ENCODE data around the gene TCEANC.
"Not testable (repeated sequence)": the region's sequence is repeated elsewhere in the genome, so short reads cannot be mapped to it uniquely, and the experiment has no call there.

TCEANC gene, protein sequence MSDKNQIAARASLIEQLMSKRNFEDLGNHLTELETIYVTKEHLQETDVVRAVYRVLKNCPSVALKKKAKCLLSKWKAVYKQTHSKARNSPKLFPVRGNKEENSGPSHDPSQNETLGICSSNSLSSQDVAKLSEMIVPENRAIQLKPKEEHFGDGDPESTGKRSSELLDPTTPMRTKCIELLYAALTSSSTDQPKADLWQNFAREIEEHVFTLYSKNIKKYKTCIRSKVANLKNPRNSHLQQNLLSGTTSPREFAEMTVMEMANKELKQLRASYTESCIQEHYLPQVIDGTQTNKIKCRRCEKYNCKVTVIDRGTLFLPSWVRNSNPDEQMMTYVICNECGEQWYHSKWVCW

DNA sequence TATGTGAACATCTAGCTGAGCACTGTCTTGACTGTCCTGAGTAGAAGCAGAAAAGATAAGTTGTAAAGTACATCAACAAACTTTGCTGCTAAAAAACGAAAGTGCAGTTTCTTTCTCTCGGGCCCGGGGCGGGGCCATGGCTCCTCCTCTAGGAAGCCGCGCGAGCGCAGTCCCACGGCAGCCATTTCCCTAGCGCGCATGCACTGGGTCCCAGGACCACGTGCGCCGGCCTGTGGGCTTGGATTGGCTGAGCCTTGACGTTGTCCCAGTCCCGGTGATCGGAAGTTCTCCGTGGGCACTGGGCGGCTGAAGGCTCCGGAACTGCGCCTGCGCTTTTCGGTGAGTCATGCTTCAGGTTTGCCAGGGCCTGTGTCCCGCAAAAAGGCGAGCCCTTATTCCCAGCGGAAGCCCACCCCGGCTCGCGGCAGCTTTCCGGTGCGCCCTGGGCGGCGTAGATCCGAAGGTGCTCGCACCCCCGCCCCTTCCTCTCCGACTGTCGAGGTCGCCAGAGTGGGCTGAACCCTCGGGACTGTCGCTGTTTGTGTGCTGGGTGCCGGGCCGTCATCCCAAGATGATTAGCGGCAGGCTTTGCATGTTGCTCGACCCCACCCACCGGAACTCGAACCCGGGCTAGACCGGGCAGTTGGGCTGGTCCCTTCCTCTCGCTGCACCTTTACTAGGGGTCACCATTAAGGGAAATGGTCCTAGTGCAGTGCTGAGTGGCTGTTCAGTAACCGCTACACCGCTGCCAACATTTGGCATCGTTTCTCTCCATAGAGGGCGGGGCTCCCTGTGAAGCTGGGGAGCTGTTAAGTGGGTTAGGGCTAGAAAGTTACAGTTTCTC is at the start of gene TCEANC:
TSS of gene TCEANC (plus strand) at position 292 of the 844 bp plus-strand sequence. CDS start 9,368 bp downstream, outside the sequence.
- Mint-ChIP-seq H3K4me1 (peaks cover 0 to 16% of the 10 kb centered on the region in 2 donors), H3K4me3 (peak within 1 kb of the TSS; percentile 91 to 92), H3K27ac (peak within 1 kb of the TSS; percentile 97), H3K36me3 (peaks cover 0 to 13% of the 10 kb centered on the region in 2 donors), H3K27me3 (peaks cover 0 to 6% of the 10 kb centered on the region in 2 donors), H3K9me3 (no peaks in the 10 kb centered on the region)
- DNase-seq (peak; percentile 97), ATAC-seq (replicated peaks) (peak; percentile 94 to 96)

DNA sequence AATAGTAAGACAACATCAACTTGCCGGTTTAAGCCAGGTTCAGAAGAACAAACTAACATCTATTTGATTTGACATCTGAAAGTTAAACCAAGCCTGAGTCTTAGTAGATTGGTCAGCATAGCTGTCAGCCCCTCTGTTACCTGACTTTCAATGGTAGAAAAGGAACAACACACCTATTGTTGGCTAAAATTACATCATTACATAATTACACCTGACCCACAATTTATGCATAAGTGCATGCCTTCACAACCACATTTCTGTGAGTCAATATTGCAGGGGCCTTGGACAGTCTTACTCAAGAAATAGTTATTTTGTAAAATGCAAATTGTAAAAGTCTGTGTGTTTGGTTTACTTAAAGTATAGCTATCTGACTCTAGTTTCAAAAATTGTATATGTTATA is 47.3 kb upstream of the TCEANC start:
- ATAC-seq (replicated peaks) (no peak), DNase-seq (no peak)
- H3K27ac Mint-ChIP-seq, result no peak overlapping the region
- no peaks in the 10 kb centered on the region for H3K4me1 Mint-ChIP-seq
- H3K9me3 Mint-ChIP-seq, result no peaks in the 10 kb centered on the region
- H3K27me3 Mint-ChIP-seq, result peaks cover 0 to 23% of the 10 kb centered on the region in 2 donors
- H3K36me3 Mint-ChIP-seq, result no peaks in the 10 kb centered on the region
- H3K4me3 Mint-ChIP-seq, result no peak overlapping the region

DNA sequence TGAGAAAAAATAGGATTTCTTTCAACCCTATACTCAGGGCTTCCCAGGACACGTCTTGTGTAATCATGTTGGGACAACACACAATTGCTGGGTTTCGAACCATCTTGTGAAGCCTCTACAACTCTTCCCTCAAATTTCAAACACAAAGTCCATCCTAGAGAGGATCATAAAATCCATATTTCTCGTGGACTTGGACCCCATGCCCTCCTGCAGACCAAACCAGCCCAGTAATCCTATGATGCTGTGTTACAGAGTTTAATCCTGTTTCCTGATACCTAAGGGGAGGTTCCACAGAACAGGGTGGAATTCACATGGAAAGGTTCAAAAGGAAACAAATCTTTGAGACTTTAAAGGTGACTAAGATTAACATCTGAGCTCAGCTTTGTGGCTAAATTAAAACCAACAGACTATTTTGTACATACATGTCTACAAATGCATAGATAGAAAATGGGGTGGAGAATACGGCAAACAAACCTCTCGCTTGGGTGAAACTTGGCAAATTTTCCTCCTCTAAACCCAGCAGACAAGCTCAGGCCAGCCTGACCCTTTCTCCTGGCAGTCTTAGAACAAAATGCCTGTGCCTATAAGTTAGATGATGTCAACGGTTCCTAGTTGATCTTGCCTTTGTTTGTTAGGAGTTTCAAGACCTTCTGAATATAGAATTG is 45.5 kb upstream of the TCEANC start:
- no peaks in the 10 kb centered on the region for H3K9me3 Mint-ChIP-seq
- H3K36me3 Mint-ChIP-seq, result no peaks in the 10 kb centered on the region
- ATAC-seq (replicated peaks) (no peak), DNase-seq (no peak)
- H3K27me3 Mint-ChIP-seq, result peaks cover 0 to 14% of the 10 kb centered on the region in 2 donors
- H3K4me3 Mint-ChIP-seq, result no peak overlapping the region
- no peak overlapping the region for H3K27ac Mint-ChIP-seq
- no peaks in the 10 kb centered on the region for H3K4me1 Mint-ChIP-seq

DNA sequence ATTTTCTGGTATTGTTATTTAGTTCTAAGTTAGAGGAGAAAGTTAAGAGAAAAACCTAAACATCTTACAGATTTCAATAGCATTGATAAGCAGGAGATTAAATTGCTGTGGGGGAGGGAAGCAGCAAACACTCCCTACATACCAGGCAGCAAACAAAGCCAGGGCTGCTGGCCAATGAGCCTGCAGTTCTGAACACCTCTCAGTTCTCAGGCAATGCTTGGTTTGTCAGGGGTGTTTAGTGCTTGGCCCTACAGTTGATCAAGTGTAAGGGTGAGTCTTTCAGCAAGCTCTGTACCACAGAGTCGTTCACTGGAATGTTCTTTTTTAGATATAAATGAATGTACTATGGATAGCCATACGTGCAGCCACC is 45.0 kb upstream of the TCEANC start:
- Mint-ChIP-seq H3K4me3 (no peak overlapping the region), H3K27ac (no peak overlapping the region), H3K4me1 (no peaks in the 10 kb centered on the region), H3K36me3 (no peaks in the 10 kb centered on the region), H3K27me3 (peaks cover 0 to 9% of the 10 kb centered on the region in 2 donors), H3K9me3 (no peaks in the 10 kb centered on the region)
- ATAC-seq (replicated peaks) (no peak), DNase-seq (no peak)

DNA sequence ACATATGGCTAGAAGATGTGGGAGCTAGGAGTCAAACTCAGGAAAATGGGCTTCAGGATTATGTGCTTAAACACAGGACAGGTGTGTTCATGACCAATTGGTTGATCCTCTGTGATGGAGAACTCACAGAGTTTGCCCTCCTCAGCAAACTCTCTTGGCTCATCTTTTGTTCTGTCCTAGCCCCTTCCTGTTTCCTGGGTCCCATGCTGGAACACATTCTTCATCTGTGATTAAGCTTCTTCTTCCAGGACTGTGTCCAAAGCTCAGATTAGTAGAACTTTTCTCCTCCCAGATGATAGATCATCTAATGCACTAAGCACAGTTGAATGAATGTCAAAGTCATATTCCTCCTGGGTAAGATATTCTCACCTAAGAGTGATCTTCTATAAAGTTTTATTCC is 38.8 kb upstream of the TCEANC start:
- DNase-seq, result no peak
- H3K27me3 Mint-ChIP-seq, result no peaks in the 10 kb centered on the region
- H3K27ac Mint-ChIP-seq, result no peak overlapping the region
- no peaks in the 10 kb centered on the region for H3K9me3 Mint-ChIP-seq
- no peaks in the 10 kb centered on the region for H3K4me1 Mint-ChIP-seq
- no peak overlapping the region for H3K4me3 Mint-ChIP-seq
- no peak for ATAC-seq (replicated peaks)
- no peaks in the 10 kb centered on the region for H3K36me3 Mint-ChIP-seq

DNA sequence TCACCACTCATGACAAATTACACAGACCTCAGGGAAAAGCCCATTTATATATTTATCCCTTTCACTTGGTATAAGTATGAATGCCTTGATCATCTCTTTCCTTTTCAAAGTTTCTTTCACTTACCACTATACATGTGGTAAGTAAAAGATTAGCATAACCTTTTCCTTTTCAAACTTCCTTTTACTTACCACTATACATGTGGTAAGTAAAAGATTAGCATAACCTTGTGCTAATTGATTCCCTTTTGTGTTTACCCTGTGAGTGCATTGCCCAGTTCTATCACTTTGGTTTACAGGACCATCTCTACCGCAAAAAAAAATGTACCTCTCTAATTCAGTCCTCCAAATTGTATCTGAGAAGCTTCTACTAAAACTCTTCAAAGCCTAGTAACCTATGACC is 32.7 kb upstream of the TCEANC start:
- DNase-seq, result no peak
- ATAC-seq (replicated peaks), result peak; percentile 77 to 81
- Mint-ChIP-seq H3K27me3 (peaks cover 0 to 31% of the 10 kb centered on the region in 2 donors), H3K4me1 (no peaks in the 10 kb centered on the region), H3K27ac (no peak overlapping the region), H3K9me3 (no peaks in the 10 kb centered on the region), H3K4me3 (no peak overlapping the region), H3K36me3 (no peaks in the 10 kb centered on the region)

DNA sequence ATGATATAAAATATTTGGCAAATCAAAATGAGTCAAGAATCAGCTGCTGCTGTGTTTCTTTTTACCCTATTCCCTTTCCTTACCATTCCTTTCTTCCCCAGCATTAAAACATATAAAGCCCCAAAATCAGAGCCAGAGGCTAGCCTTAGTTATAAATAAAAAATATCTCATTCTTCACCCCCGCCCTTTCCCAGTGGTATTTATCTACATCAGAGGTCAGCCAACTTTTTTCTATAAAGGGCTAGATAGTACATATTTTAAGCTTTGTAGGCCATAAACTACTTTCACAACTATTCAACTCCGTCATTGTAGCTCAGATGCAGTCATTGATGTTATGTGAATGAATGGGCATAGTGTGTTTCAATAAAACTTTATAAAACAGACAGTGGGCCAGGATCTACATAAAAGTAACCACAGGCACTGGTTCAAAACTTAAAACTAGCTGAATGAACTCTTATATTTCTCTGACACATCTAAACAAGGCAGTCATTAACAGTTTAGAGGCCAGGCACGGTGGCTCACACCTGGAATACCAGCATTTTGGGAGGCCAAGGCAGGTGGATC is 30.5 kb upstream of the TCEANC start:
- H3K4me1 Mint-ChIP-seq, result no peaks in the 10 kb centered on the region
- peaks cover 0 to 34% of the 10 kb centered on the region in 2 donors for H3K27me3 Mint-ChIP-seq
- no peak for DNase-seq
- no peak overlapping the region for H3K4me3 Mint-ChIP-seq
- no peak for ATAC-seq (replicated peaks)
- no peaks in the 10 kb centered on the region for H3K36me3 Mint-ChIP-seq
- H3K27ac Mint-ChIP-seq, result no peak overlapping the region
- no peaks in the 10 kb centered on the region for H3K9me3 Mint-ChIP-seq

DNA sequence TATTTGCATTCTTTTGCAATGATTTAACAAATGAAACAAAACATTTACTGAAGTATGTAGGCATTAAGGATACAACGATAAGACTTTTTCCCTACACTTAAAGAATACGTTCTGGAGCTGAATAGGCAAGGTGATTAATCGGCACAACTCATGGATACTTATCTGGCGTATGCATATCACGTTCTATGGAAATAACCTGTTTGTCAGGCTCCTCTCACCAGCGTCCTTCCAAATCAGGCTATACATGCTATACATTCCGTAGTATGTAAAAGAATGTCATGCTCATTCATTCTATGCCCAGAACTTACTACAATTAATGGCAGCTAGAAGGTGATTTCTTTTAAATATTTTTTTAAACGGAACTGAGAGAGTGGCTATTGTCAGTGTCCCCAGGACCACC is 25.6 kb upstream of the TCEANC start:
- no peaks in the 10 kb centered on the region for H3K4me1 Mint-ChIP-seq
- H3K27ac Mint-ChIP-seq, result no peak overlapping the region
- peaks cover 0 to 1% of the 10 kb centered on the region in 2 donors for H3K9me3 Mint-ChIP-seq

DNA sequence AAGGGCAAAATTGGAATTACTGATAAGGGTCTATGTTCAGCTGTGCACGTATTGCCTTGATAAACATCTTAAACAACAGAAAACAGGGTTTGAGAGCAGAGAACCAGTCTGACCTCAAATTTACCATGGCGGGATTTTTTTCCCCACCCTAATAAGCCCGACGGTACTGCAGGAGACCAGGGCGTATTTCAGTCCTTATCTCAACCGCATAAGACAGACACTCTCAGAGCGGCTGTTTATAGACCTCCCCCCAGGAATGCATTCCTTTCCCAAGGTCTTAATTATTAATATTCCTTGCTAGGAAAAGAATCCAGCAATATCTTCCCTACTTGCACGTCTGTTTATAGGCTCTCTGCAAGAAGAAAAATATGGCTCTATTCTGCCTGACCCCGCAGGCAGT is 15.7 kb upstream of the TCEANC start:
- not testable (repeated sequence) for ATAC-seq (replicated peaks); H3K27ac Mint-ChIP-seq; H3K4me3 Mint-ChIP-seq; H3K4me1 Mint-ChIP-seq; DNase-seq
- Mint-ChIP-seq H3K36me3 (peaks cover 5 to 11% of the 10 kb centered on the region in 2 donors), H3K27me3 (peaks cover 0 to 43% of the 10 kb centered on the region in 2 donors), H3K9me3 (peaks cover 11 to 16% of the 10 kb centered on the region in 2 donors)

More for the DNA sequence above, 25.6 kb upstream of the TCEANC start:
- Mint-ChIP-seq H3K4me3 (no peak overlapping the region), H3K27me3 (peaks cover 0 to 29% of the 10 kb centered on the region in 2 donors), H3K36me3 (no peaks in the 10 kb centered on the region)
- no peak for ATAC-seq (replicated peaks)
- no peak for DNase-seq

DNA sequence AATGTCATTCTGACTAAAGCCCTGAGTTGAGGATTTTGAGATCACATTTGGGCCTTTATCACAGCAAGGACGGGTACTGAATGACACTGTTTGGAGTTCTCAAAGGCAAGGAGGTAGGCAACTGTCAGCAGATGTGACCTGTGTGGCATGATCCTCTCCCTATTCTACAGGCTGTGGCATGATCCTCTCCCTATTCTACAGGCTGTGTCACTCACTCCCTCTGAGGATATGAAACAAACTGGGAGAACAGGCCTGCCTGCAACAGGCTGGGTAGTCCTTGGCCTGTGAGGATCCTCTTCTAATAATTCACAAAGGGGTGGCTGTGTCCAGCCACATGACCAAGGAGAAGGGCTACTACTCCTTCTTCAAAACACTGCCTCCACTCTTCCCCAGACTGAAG is 14.9 kb upstream of the TCEANC start:
- no peak overlapping the region for H3K4me3 Mint-ChIP-seq
- ATAC-seq (replicated peaks) (no peak), DNase-seq (no peak)
- H3K27me3 Mint-ChIP-seq, result peaks cover 0 to 43% of the 10 kb centered on the region in 2 donors
- H3K9me3 Mint-ChIP-seq, result peaks cover 11 to 16% of the 10 kb centered on the region in 2 donors
- H3K36me3 Mint-ChIP-seq, result peaks cover 5 to 11% of the 10 kb centered on the region in 2 donors
- no peak overlapping the region for H3K27ac Mint-ChIP-seq
- no peaks in the 10 kb centered on the region for H3K4me1 Mint-ChIP-seq

DNA sequence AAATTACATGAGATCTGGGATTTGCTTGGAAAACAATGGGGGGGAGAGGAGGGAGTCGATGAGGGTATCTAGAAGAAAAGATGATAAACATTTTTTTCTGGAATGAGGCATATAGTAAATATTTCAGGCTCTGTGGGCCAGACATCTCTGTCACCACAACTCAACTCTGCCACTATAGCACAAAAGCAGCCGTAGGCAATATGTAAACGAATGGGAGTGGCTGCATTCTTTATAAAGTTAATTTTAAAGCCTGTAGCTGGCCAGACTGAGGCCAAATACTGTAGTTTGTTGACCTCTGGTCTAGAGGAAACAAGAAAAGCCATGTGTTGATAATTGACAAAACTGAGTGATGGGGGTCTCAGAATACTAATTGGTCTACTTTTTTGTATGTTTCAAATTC is 14.1 kb upstream of the TCEANC start:
- no peaks in the 10 kb centered on the region for H3K4me1 Mint-ChIP-seq
- peaks cover 11 to 16% of the 10 kb centered on the region in 2 donors for H3K9me3 Mint-ChIP-seq
- no peak overlapping the region for H3K27ac Mint-ChIP-seq
- no peak for DNase-seq
- peaks cover 5 to 11% of the 10 kb centered on the region in 2 donors for H3K36me3 Mint-ChIP-seq
- peaks cover 0 to 41% of the 10 kb centered on the region in 2 donors for H3K27me3 Mint-ChIP-seq
- no peak overlapping the region for H3K4me3 Mint-ChIP-seq
- no peak for ATAC-seq (replicated peaks)

DNA sequence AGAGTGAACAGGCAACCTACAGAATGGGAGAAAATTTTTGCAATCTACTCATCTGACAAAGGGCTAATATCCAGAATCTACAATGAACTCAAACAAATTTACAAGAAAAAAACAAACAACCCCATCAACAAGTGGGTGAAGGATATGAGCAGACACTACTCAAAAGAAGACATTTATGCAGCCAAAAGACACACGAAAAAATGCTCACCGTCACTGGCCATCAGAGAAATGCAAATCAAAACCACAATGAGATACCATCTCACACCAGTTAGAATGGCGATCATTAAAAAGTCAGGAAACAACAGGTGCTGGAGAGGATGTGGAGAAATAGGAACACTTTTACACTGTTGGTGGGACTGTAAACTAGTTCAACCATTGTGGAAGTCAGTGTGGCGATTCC is 11.3 kb upstream of the TCEANC start:
- not testable (repeated sequence) for ATAC-seq (replicated peaks); H3K27ac Mint-ChIP-seq; DNase-seq

DNA sequence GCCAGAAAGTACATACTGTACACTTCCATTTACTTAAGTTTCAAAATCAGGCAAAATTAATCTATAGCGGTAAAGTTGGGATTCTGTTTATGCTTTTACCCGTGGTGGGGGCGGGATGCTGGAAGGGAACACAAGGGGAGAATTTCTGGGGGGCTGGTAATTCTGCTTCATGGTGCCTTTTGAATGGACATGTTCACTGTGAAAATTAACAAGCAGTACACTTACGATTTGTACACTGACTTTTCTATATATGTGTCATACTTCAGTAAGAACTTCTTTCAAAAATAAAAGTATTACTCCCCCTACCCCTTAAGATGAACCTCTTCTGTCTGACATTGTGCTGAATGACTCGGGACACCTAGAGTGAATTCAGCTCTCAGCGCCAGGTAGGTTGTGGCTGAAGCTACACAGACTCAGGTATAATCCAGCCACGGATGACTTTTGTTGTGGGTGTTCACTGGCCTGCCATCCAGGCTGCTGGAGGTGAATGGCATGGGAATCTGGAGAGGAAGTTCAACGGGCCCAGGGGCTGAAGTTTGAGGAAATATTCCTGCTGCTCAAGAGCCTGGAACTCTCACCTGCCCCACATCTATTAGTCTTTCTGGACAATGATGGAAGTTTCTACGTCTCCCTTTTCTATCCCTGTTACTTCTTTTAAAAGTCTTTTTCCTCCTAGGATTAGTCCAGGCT is 7.3 kb upstream of the TCEANC start:
- H3K36me3 Mint-ChIP-seq, result peaks cover 0 to 9% of the 10 kb centered on the region in 2 donors
- no peak for ATAC-seq (replicated peaks)
- H3K4me3 Mint-ChIP-seq, result no peak overlapping the region
- no peak overlapping the region for H3K27ac Mint-ChIP-seq
- peaks cover 0 to 32% of the 10 kb centered on the region in 2 donors for H3K27me3 Mint-ChIP-seq
- H3K9me3 Mint-ChIP-seq, result no peaks in the 10 kb centered on the region
- DNase-seq, result no peak
- peaks cover 4 to 6% of the 10 kb centered on the region in 2 donors for H3K4me1 Mint-ChIP-seq

More for the DNA sequence above, 11.3 kb upstream of the TCEANC start:
- H3K36me3 Mint-ChIP-seq, H3K4me3 Mint-ChIP-seq, H3K9me3 Mint-ChIP-seq, H3K4me1 Mint-ChIP-seq: not testable (repeated sequence)
- peaks cover 0 to 36% of the 10 kb centered on the region in 2 donors for H3K27me3 Mint-ChIP-seq

Data from stimulated activated naive B cell treated with anti-CD40 and anti-IgM and Interleukin-4, amounts not matched to agents 10 μg/mL and 1 μg/mL and 100 μg/mL, for 72 hours (primary cell).